ENCODE measurements around the gene SH2D4B.

Gene SH2D4B

GRCh38 chr10:80646366-80646765, 108.7 kb downstream of the SH2D4B start:
- no peak for TF ChIP-seq CTCF (IDR thresholded peaks at IDR 0.05)
- Histone ChIP-seq H3K4me3 (no peak overlapping the region), H3K27ac (no peak overlapping the region)
- DNase-seq (ENCODE audit: low spot score): no peak

GRCh38 chr10:80647173-80647833, 109.6 kb downstream of the SH2D4B start:
- no peak overlapping the region for H3K4me3 ChIP-seq
- no peak for DNase-seq (ENCODE audit: low spot score)
- no peak for TF ChIP-seq CTCF (IDR thresholded peaks at IDR 0.05)
- H3K27ac ChIP-seq: no peak overlapping the region

- Histone ChIP-seq H3K4me3 (no peak overlapping the region), H3K27ac (no peak overlapping the region)
- no peak for TF ChIP-seq CTCF (IDR thresholded peaks at IDR 0.05)
- no peak for DNase-seq (ENCODE audit: low spot score)
Observed at GRCh38 chr10:80648106-80648505, 110.4 kb downstream of the SH2D4B start.

GRCh38 chr10:80649183-80649582, 111.5 kb downstream of the SH2D4B start:
- H3K27ac ChIP-seq: no peak overlapping the region
- no peak overlapping the region for H3K4me3 ChIP-seq
- no peak for TF ChIP-seq CTCF (IDR thresholded peaks at IDR 0.05)
- no peak for DNase-seq (ENCODE audit: low spot score)

- Histone ChIP-seq H3K4me3 (no peak overlapping the region), H3K27ac (no peak overlapping the region)
- DNase-seq (ENCODE audit: low spot score): no peak
- no peak for TF ChIP-seq CTCF (IDR thresholded peaks at IDR 0.05)
Observed at GRCh38 chr10:80655898-80656297, 118.2 kb downstream of the SH2D4B start.

GRCh38 chr10:80658068-80658467, 120.4 kb downstream of the SH2D4B start:
- TF ChIP-seq CTCF (IDR thresholded peaks at IDR 0.05): no peak
- DNase-seq (ENCODE audit: low spot score): no peak
- no peak overlapping the region for H3K4me3 ChIP-seq

GRCh38 chr10:80659289-80659688, 121.6 kb downstream of the SH2D4B start:
- TF ChIP-seq CTCF (IDR thresholded peaks at IDR 0.05): no peak
- DNase-seq (ENCODE audit: low spot score): no peak
- Histone ChIP-seq H3K27ac (no peak overlapping the region), H3K4me3 (no peak overlapping the region)

More at GRCh38 chr10:80658068-80658467, 120.4 kb downstream of the SH2D4B start:
- H3K27ac ChIP-seq: no peak overlapping the region

All from coronary artery (tissue), 2 donors.